Measurements from ENCODE around the gene GANAB.
"Not testable (repeated sequence)": the region's sequence is repeated elsewhere in the genome, so short reads cannot be mapped to it uniquely, and the experiment has no call there.

The GANAB gene

GRCh38 chr11:62645946-62646824, at the start of gene GANAB:
GANAB (minus strand) TSS chr11:62646613; CDS start chr11:62646599, 14 bp downstream.
- peak; percentile 99 for DNase-seq

GRCh38 chr11:62694455-62695167, 48.2 kb upstream of the GANAB start:
- peak; percentile 52 for DNase-seq

GRCh38 chr11:62693624-62694023, 47.2 kb upstream of the GANAB start:
- DNase-seq: not testable (repeated sequence)

GRCh38 chr11:62689421-62690183, 43.2 kb upstream of the GANAB start, which contains the start of gene LRRN4CL:
LRRN4CL (minus strand) TSS chr11:62689530; CDS start chr11:62688508, 1,022 bp downstream.
- no peak for DNase-seq

- DNase-seq: no peak
These were observed 42.1 kb upstream of the GANAB start for GRCh38 chr11:62688491-62688890.

GRCh38 chr11:62687508-62688396, 41.3 kb upstream of the GANAB start:
- DNase-seq: no peak

GRCh38 chr11:62682518-62682917, 36.1 kb upstream of the GANAB start:
- DNase-seq: no peak

- peak; percentile 40 for DNase-seq
These were observed 34.4 kb upstream of the GANAB start for GRCh38 chr11:62680825-62681240.

- peak; percentile 90 for DNase-seq
These were observed 32.6 kb upstream of the GANAB start, which contains the start of gene UBXN1 for GRCh38 chr11:62678770-62679696. UBXN1 (minus strand) TSS chr11:62679073; CDS start chr11:62678923, 150 bp downstream.

GRCh38 chr11:62678433-62678769, 32.0 kb upstream of the GANAB start:
- no peak for DNase-seq

- no peak for DNase-seq
These were observed 31.3 kb upstream of the GANAB start for GRCh38 chr11:62677714-62678113.

- no peak for DNase-seq
These were observed 30.7 kb upstream of the GANAB start for GRCh38 chr11:62677156-62677555.

- DNase-seq: no peak
These were observed 30.3 kb upstream of the GANAB start for GRCh38 chr11:62676698-62677097.

GRCh38 chr11:62675415-62675814, 29.0 kb upstream of the GANAB start:
- not testable (repeated sequence) for DNase-seq

- no peak for DNase-seq
These were observed 26.7 kb upstream of the GANAB start for GRCh38 chr11:62673196-62673525.

- peak; percentile 89 for DNase-seq
These were observed 25.4 kb upstream of the GANAB start, which contains the start of the genes LBHD1 and UQCC3 for GRCh38 chr11:62671608-62672389. LBHD1 (minus strand) TSS chr11:62672267; CDS start chr11:62670031, 2,236 bp downstream. UQCC3 (plus strand) TSS chr11:62671673; CDS start chr11:62671746, 73 bp downstream.

- DNase-seq: peak; percentile 80
These were observed 24.8 kb upstream of the GANAB start for GRCh38 chr11:62671236-62671607.

- no peak for DNase-seq
These were observed 23.2 kb upstream of the GANAB start for GRCh38 chr11:62669420-62670161.

- DNase-seq: no peak
These were observed 21.0 kb upstream of the GANAB start for GRCh38 chr11:62667460-62667859.

Measured in NCI-H1092 treated with DMSO at 0.1 percent for 48 hours (cell line).